GM12801 (cell line): ENCODE results near the gene FYN.

Experiments
- CTCF ChIP-seq: IDR thresholded peaks from one replicate; pipeline ENCODE4 v1.5.1; 2011; ENCODE audit warnings: control low read depth; ENCODE audit not compliant: insufficient read length; ENCODE audit errors: extremely low read depth

Gene FYN

DNA sequence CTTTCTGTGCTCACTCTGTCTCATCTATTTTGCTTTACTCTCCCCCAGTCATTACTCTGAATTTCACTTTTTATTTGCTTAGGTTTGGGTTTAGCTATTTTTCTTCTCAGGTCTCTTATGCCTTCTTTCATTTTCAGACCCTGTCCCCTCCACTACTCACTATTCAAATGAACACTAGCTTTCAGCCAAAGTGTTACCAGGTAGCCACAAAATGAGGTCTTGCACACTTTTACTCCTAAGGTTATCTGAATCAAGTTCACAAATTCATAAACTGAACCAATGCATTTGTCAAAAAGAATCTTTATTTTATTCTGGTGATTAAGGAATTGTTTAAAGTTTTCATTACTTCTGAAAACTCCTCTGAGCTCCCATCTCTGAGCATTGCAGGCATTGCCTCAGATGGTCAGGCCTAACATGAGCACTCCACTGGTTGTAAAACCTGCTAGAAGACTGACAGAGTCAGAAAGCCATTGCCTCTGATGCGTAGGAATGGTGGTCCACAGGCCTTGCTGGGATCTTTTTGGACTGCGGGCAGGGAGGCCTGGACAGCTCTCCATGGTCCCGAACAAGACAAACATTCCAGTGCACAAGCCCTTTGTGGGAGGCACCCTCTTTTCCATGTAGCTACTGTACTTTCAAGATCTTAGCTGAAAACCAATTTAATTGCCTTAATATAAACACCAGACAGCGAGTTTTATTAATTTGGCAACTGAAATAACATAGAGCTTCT lies 48.5 kb downstream of the FYN start:
- no peak for TF ChIP-seq CTCF

GRCh38 chr6:111823831-111824607 lies 49.2 kb downstream of the FYN start:
- TF ChIP-seq CTCF: no peak

DNA sequence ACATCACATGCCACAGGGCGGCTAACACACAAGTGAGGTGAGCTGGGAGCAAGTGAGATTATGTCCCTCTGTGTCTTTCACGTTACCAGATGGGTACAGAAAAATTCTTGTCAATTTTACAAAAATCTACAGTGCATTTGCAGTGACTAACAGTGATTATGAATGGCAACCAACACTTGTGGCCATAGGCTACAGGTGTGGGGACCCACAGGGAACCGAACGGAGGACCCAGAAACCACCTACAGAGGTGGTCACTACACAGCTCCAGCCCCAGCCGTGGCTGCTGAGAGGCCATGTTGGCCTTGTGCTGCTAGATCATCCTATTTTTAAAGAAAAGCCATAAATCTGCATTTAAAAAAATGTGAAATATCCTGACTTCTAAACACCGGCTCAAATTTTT lies 50.2 kb downstream of the FYN start:
- TF ChIP-seq CTCF: no peak

- TF ChIP-seq CTCF: no peak
Measured at GRCh38 chr6:111819458-111819857, 53.8 kb downstream of the FYN start.

DNA sequence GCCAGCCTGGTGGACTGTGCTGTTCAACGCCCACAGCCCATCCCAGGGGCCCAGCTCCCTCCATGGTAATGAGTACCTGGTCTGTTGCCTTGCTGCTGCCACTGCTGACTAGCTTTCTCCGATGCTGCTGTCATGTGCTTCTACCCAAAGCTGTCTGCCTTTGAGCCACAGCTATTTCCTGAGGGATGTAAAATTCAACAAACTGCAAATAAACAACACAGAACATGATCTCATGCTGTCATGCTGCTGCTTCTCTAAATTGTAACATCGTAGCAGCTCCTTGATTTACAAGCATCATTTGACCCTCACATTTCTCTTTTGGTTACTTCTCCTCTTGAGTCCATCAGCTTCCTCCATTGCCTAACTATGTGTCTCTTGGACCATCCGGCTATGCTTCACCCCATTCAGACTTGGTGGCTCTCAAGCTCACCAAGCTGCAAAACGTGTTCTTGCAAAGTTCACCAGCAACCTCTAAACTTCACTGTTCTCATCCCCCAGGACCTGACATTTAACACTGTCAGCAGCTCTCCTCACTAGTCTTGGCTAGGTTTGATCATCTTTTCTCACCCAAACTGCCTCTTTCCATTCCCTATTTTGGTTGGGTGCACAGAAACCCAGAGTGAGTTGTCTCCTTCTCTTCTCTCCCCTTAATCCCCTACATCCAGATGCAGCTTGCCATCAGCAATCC lies 54.6 kb downstream of the FYN start:
- TF ChIP-seq CTCF: no peak

GRCh38 chr6:111817451-111818120 lies 55.7 kb downstream of the FYN start:
- no peak for TF ChIP-seq CTCF
